ENCODE results near the gene PCID2. TPM values are rescaled to one million over a fixed set of nuclear protein-coding genes. Genes with fewer than 3 reads are reported as not detected.

The PCID2 gene
- total and polyA plus RNA-seq, 2 of the 13 experiments (the other 11 are each of a cell fraction or from before 2014, with no cell fraction given) = 65.0 to 111 TPM

DNA sequence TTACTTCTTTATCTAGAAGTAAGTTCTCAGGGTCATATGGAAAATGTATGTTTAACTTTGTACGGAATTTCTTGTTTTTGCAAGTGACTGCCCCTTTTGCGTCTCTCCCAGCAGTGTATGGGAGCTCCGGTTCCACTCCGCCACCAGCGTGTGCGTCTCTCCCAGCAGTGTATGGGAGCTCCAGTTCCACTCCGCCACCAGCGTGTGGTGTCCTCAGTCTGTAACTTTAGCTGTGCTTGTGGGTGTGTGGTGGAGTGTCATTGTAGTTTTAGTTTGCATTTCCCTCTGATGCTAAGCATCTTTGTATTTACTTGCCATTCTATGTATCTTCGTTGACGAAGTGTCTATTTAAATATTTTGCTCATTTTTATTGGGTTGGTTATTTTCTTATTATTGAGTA is 3.3 kb upstream of the PCID2 start (continued):
- TF ChIP-seq ZNF136 (CRISPR knock-in tag; IDR thresholded peaks at IDR 0.05; ENCODE audit: low read depth) (no peak), ZNF567 (CRISPR knock-in tag; IDR thresholded peaks at IDR 0.05; ENCODE audit: borderline replicate concordance) (no peak), SPEN (CRISPR knock-in tag; IDR thresholded peaks at IDR 0.05; ENCODE audit: low read depth) (no peak), ZNF724P (CRISPR knock-in tag; IDR thresholded peaks at IDR 0.05; ENCODE audit: borderline replicate concordance) (no peak), PAF1 (CRISPR knock-in tag; IDR thresholded peaks at IDR 0.05) (no peak), SRY (CRISPR knock-in tag; IDR thresholded peaks at IDR 0.05) (no peak), HNRNPK (IDR thresholded peaks at IDR 0.05; ENCODE audit: low read depth, low read length, poor library complexity, severe bottlenecking) (no peak), ZNF749 (CRISPR knock-in tag; IDR thresholded peaks at IDR 0.05; ENCODE audit: borderline replicate concordance) (no peak), BCL6 (CRISPR knock-in tag; IDR thresholded peaks at IDR 0.05) (no peak), KMT2B (CRISPR knock-in tag; IDR thresholded peaks at IDR 0.05) (no peak), ZNF619 (CRISPR knock-in tag; IDR thresholded peaks at IDR 0.05) (no peak), SKI (IDR thresholded peaks at IDR 0.05; ENCODE audit: partially characterized antibody) (no peak), HNRNPUL1 (IDR thresholded peaks at IDR 0.05; ENCODE audit: low read depth, low read length) (no peak), GATAD1 (CRISPR knock-in tag; IDR thresholded peaks at IDR 0.05) (peak; percentile 26; the same call in 1 of the 2 replicates), ZEB1 (IDR thresholded peaks at IDR 0.05; ENCODE audit: insufficient replicate concordance, low read depth) (no peak), SUZ12 (IDR thresholded peaks at IDR 0.05; ENCODE audit: low read depth, low read length) (no peak), BRCA1 (CRISPR knock-in tag; IDR thresholded peaks at IDR 0.05) (no peak), STAG1 (CRISPR knock-in tag; IDR thresholded peaks at IDR 0.05) (peak; percentile 31), PCBP1 (IDR thresholded peaks at IDR 0.05; ENCODE audit: borderline replicate concordance, low read depth, low read length) (no peak), ZNF124 (CRISPR knock-in tag; IDR thresholded peaks at IDR 0.05) (no peak)
- TF ChIP-seq, protein P1, sequence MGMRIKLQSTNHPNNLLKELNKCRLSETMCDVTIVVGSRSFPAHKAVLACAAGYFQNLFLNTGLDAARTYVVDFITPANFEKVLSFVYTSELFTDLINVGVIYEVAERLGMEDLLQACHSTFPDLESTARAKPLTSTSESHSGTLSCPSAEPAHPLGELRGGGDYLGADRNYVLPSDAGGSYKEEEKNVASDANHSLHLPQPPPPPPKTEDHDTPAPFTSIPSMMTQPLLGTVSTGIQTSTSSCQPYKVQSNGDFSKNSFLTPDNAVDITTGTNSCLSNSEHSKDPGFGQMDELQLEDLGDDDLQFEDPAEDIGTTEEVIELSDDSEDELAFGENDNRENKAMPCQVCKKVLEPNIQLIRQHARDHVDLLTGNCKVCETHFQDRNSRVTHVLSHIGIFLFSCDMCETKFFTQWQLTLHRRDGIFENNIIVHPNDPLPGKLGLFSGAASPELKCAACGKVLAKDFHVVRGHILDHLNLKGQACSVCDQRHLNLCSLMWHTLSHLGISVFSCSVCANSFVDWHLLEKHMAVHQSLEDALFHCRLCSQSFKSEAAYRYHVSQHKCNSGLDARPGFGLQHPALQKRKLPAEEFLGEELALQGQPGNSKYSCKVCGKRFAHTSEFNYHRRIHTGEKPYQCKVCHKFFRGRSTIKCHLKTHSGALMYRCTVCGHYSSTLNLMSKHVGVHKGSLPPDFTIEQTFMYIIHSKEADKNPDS (CRISPR knock-in tag; IDR thresholded peaks at IDR 0.05) = no peak
- TF ChIP-seq, protein P2, sequence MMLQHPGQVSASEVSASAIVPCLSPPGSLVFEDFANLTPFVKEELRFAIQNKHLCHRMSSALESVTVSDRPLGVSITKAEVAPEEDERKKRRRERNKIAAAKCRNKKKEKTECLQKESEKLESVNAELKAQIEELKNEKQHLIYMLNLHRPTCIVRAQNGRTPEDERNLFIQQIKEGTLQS (CRISPR knock-in tag; IDR thresholded peaks at IDR 0.05) = no peak
- TF ChIP-seq, protein P3, sequence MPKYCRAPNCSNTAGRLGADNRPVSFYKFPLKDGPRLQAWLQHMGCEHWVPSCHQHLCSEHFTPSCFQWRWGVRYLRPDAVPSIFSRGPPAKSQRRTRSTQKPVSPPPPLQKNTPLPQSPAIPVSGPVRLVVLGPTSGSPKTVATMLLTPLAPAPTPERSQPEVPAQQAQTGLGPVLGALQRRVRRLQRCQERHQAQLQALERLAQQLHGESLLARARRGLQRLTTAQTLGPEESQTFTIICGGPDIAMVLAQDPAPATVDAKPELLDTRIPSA (CRISPR knock-in tag; IDR thresholded peaks at IDR 0.05; ENCODE audit: borderline replicate concordance) = no peak
- TF ChIP-seq, protein P4, sequence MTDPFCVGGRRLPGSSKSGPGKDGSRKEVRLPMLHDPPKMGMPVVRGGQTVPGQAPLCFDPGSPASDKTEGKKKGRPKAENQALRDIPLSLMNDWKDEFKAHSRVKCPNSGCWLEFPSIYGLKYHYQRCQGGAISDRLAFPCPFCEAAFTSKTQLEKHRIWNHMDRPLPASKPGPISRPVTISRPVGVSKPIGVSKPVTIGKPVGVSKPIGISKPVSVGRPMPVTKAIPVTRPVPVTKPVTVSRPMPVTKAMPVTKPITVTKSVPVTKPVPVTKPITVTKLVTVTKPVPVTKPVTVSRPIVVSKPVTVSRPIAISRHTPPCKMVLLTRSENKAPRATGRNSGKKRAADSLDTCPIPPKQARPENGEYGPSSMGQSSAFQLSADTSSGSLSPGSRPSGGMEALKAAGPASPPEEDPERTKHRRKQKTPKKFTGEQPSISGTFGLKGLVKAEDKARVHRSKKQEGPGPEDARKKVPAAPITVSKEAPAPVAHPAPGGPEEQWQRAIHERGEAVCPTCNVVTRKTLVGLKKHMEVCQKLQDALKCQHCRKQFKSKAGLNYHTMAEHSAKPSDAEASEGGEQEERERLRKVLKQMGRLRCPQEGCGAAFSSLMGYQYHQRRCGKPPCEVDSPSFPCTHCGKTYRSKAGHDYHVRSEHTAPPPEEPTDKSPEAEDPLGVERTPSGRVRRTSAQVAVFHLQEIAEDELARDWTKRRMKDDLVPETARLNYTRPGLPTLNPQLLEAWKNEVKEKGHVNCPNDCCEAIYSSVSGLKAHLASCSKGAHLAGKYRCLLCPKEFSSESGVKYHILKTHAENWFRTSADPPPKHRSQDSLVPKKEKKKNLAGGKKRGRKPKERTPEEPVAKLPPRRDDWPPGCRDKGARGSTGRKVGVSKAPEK (CRISPR knock-in tag; IDR thresholded peaks at IDR 0.05; ENCODE audit: borderline replicate concordance) = no peak
- TF ChIP-seq, protein P5, sequence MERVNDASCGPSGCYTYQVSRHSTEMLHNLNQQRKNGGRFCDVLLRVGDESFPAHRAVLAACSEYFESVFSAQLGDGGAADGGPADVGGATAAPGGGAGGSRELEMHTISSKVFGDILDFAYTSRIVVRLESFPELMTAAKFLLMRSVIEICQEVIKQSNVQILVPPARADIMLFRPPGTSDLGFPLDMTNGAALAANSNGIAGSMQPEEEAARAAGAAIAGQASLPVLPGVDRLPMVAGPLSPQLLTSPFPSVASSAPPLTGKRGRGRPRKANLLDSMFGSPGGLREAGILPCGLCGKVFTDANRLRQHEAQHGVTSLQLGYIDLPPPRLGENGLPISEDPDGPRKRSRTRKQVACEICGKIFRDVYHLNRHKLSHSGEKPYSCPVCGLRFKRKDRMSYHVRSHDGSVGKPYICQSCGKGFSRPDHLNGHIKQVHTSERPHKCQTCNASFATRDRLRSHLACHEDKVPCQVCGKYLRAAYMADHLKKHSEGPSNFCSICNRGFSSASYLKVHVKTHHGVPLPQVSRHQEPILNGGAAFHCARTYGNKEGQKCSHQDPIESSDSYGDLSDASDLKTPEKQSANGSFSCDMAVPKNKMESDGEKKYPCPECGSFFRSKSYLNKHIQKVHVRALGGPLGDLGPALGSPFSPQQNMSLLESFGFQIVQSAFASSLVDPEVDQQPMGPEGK (CRISPR knock-in tag; IDR thresholded peaks at IDR 0.05) = no peak

Data from HepG2 (cell line).